T-cell (primary cell): ENCODE measurements around the gene ABHD17A. TPM values are rescaled to one million over a fixed set of nuclear protein-coding genes. Genes with fewer than 3 reads are reported as not detected.
A peak's percentile ranks its signal among the peaks of the same experiment; 100 is the strongest.

Source experiments
- ATAC-seq, 4 experiments: fragments of 200-7000 bp in 3 of 4; fragments of 150-1000 bp in 1 of 4; cut with Tn5 transposase; replicated peaks in 1 of 4; 1 replicate in 3 of 4; 2 replicates in 1 of 4; pipeline ENCODE4 v1.10.0; 2021; ENCODE audit warnings: moderate library complexity in 3 of 4, mild to moderate bottlenecking in 2 of 4, moderate number of reproducible peaks in 1 of 4
- CTCF ChIA-PET, 2 donors: fragments of 300-600 bp; sonication (Branson Sonifier 250); formaldehyde crosslinking; loops; one replicate each; lab custom pipeline; 2022; ENCODE audit warnings: antibody characterized with exemption in 2 of 2; lab: Charles Lee
- POLR2A ChIA-PET, 2 donors: fragments of 300-600 bp; sonication (Branson Sonifier 250); formaldehyde crosslinking; loops; one replicate each; lab custom pipeline; 2022; ENCODE audit warnings: antibody characterized with exemption in 2 of 2; lab: Charles Lee
- DNase-seq, 35 experiments: peaks; one replicate each; pipeline versions ENCODE4 v3.0.0 to v3.0.0-alpha.2; 2013 to 2023
- H3K27ac ChIP-seq: one replicate; pipeline ENCODE4 v1.5.1; 2013; ENCODE audit warnings: low read length
- H3K27me3 ChIP-seq, 2 experiments: replicated peaks in 1 of 2; 1 replicate in 1 of 2; 2 replicates in 1 of 2; pipeline versions ENCODE4 v1.6.1 to v1.7.0; 2013; ENCODE audit warnings: low read length in 1 of 2, mixed read lengths in 1 of 2; ENCODE audit not compliant: control insufficient read depth in 2 of 2, insufficient read depth in 2 of 2; ENCODE audit errors: extremely low read depth in 1 of 2
- H3K36me3 ChIP-seq, 2 donors: 1 replicate in 1 of 2; 2 replicates in 1 of 2; pipeline versions ENCODE4 v1.6.1 to v1.7.0; 2013; ENCODE audit warnings: low read length in 1 of 2; ENCODE audit not compliant: control insufficient read depth in 2 of 2, insufficient read depth in 1 of 2; ENCODE audit errors: extremely low read depth in 1 of 2
- H3K4me1 ChIP-seq, 2 experiments: 1 replicate in 1 of 2; 2 replicates in 1 of 2; pipeline versions ENCODE4 v1.6.1 to v1.7.0; 2013; ENCODE audit warnings: low read length in 2 of 2, mixed read lengths in 1 of 2; ENCODE audit not compliant: insufficient read depth in 2 of 2, control insufficient read depth in 1 of 2; ENCODE audit errors: extremely low read depth in 1 of 2
- H3K4me3 ChIP-seq, 2 donors: 1 replicate in 1 of 2; 2 replicates in 1 of 2; pipeline versions ENCODE4 v1.5.1 to v1.7.0; 2013; ENCODE audit warnings: mild to moderate bottlenecking in 2 of 2, low read length in 1 of 2, moderate library complexity in 1 of 2; ENCODE audit not compliant: control insufficient read depth in 1 of 2; ENCODE audit errors: extremely low read depth in 1 of 2
- H3K9me3 ChIP-seq: 2 replicates; pipeline ENCODE4 v1.7.0; 2013
- H3K27ac Mint-ChIP-seq, 2 donors: one replicate each; pipeline ENCODE4 v1.8.0; 2020 to 2021; ENCODE audit warnings: mild to moderate bottlenecking in 2 of 2, mixed read lengths in 2 of 2
- H3K27me3 Mint-ChIP-seq, 2 donors: one replicate each; pipeline ENCODE4 v1.8.0; 2021 to 2022; ENCODE audit warnings: mixed read lengths in 2 of 2
- H3K36me3 Mint-ChIP-seq: one replicate; pipeline ENCODE4 v1.8.0; 2021; ENCODE audit warnings: mixed read lengths
- H3K4me1 Mint-ChIP-seq, 3 donors: one replicate each; pipeline ENCODE4 v1.8.0; 2020 to 2022; ENCODE audit warnings: mixed read lengths in 3 of 3, mild to moderate bottlenecking in 1 of 3
- H3K4me3 Mint-ChIP-seq, 3 donors: one replicate each; pipeline ENCODE4 v1.8.0; 2020 to 2022; ENCODE audit warnings: mild to moderate bottlenecking in 3 of 3, mixed read lengths in 3 of 3, moderate library complexity in 3 of 3
- H3K9me3 Mint-ChIP-seq, 3 donors: one replicate each; pipeline ENCODE4 v1.8.0; 2020 to 2022; ENCODE audit warnings: mixed read lengths in 3 of 3
- WGBS: methylation state at CpG from one replicate; pipeline ENCODE4 v1.1.5; 2013; ENCODE audit warnings: missing lambda C conversion rate; ENCODE audit not compliant: insufficient coverage; 5-methylcytosine and 5-hydroxymethylcytosine counted together
- total RNA-seq, 35 experiments: library from RNA in 6 of 35; stranded (reverse) in 6 of 35; fragments of 120-200 nt in 1 of 35; gene quantifications; one replicate each; pipeline versions ENCODE4 v1.2.1 to v1.2.4 and lab custom pipeline; 2013 to 2026

The ABHD17A gene
- total RNA-seq, 5 donors from 2014 or later (not counting 1 experiment from before 2014, with no cell fraction given) = 136 to 185 (median 151) TPM

- H3K4me1 Mint-ChIP-seq = peaks cover 41 to 70% (median 65%) of the 10 kb centered on the region in 3 donors
- WGBS = under 1% methylated on average over 72 of the region's 72 CpGs
- Histone ChIP-seq H3K27me3 (no peaks in the 10 kb centered on the region), H3K27ac (peak overlapping the region; percentile 2), H3K4me1 (peaks cover 20 to 82% of the 10 kb centered on the region in 2 experiments), H3K9me3 (no peaks in the 10 kb centered on the region), H3K36me3 (peaks cover 0 to 17% of the 10 kb centered on the region in 2 donors), H3K4me3 (peak overlapping the region; percentile 81 to 93)
- peak overlapping the region; percentile 89 to 92 for H3K27ac Mint-ChIP-seq
- ChIA-PET POLR2A (no interaction called here), CTCF (no interaction called here)
- H3K27me3 Mint-ChIP-seq = no peaks in the 10 kb centered on the region
- no peaks in the 10 kb centered on the region for H3K9me3 Mint-ChIP-seq
- ATAC-seq (peak; percentile 17 to 27 (median 23)), DNase-seq (peak in 3 of 35 experiments; percentile 27 to 45 (median 36))
- no peaks in the 10 kb centered on the region for H3K36me3 Mint-ChIP-seq
- H3K4me3 Mint-ChIP-seq = peak overlapping the region; percentile 84 to 90 (median 84)
These were observed 37.5 kb downstream of the ABHD17A start for GRCh38 chr19:1847684-1848398.

GRCh38 chr19:1847348-1847683 lies 38.0 kb downstream of the ABHD17A start:
- H3K4me3 ChIP-seq = peak overlapping the region; percentile 81 to 93
- ATAC-seq (no peak), DNase-seq (no peak)
- POLR2A ChIA-PET = no interaction called here
- no peaks in the 10 kb centered on the region for H3K27me3 ChIP-seq
- H3K9me3 ChIP-seq = no peaks in the 10 kb centered on the region
- Mint-ChIP-seq H3K4me3 (peak overlapping the region; percentile 84 to 90 (median 84)), H3K27ac (peak overlapping the region; percentile 89 to 90), H3K36me3 (no peaks in the 10 kb centered on the region), H3K9me3 (no peaks in the 10 kb centered on the region), H3K27me3 (no peaks in the 10 kb centered on the region), H3K4me1 (peaks cover 44 to 70% (median 68%) of the 10 kb centered on the region in 3 donors)
- H3K4me1 ChIP-seq = peaks cover 16 to 82% of the 10 kb centered on the region in 2 experiments
- CTCF ChIA-PET = no interaction called here
- WGBS = 0% methylated on average over 3 of the region's 12 CpGs
- H3K36me3 ChIP-seq = peaks cover 0 to 17% of the 10 kb centered on the region in 2 donors
- H3K27ac ChIP-seq = peak overlapping the region; percentile 2

- CTCF ChIA-PET = no interaction called here
These were observed 38.6 kb downstream of the ABHD17A start for GRCh38 chr19:1846517-1847204.

GRCh38 chr19:1845642-1846041 lies 39.7 kb downstream of the ABHD17A start:
- Histone ChIP-seq H3K9me3 (no peaks in the 10 kb centered on the region), H3K36me3 (peaks cover 0 to 17% of the 10 kb centered on the region in 2 donors), H3K27ac (no peak overlapping the region), H3K27me3 (no peaks in the 10 kb centered on the region), H3K4me3 (no peak overlapping the region), H3K4me1 (peaks cover 13 to 80% of the 10 kb centered on the region in 2 experiments)
- peak overlapping the region; percentile 31 to 84 (median 84) for H3K4me3 Mint-ChIP-seq
- ChIA-PET POLR2A (no interaction called here), CTCF (no interaction called here)
- no peak for ATAC-seq
- no peaks in the 10 kb centered on the region for H3K27me3 Mint-ChIP-seq
- H3K36me3 Mint-ChIP-seq = no peaks in the 10 kb centered on the region
- WGBS = 94% methylated on average over 11 of the region's 11 CpGs
- no peak for DNase-seq
- peaks cover 53 to 73% (median 71%) of the 10 kb centered on the region in 3 donors for H3K4me1 Mint-ChIP-seq
- no peaks in the 10 kb centered on the region for H3K9me3 Mint-ChIP-seq
- H3K27ac Mint-ChIP-seq = no peak overlapping the region

More at GRCh38 chr19:1846517-1847204, 38.6 kb downstream of the ABHD17A start:
- POLR2A ChIA-PET = interaction anchor here in 1 of 2 donors (0.6 kb wide), 1 partner anchor 86 kb away, joined by 4 read pairs; no protein-coding TSS in a partner anchor
- DNase-seq = no peak
- Mint-ChIP-seq H3K27me3 (no peaks in the 10 kb centered on the region), H3K9me3 (no peaks in the 10 kb centered on the region), H3K27ac (peak overlapping the region; percentile 89 to 90), H3K4me1 (peaks cover 50 to 73% (median 72%) of the 10 kb centered on the region in 3 donors), H3K36me3 (no peaks in the 10 kb centered on the region), H3K4me3 (peak overlapping the region; percentile 84 to 90 (median 84))
- Histone ChIP-seq H3K4me3 (peak overlapping the region in 1 of 2 donors; percentile 81), H3K36me3 (peaks cover 0 to 17% of the 10 kb centered on the region in 2 donors), H3K27me3 (no peaks in the 10 kb centered on the region), H3K27ac (no peak overlapping the region), H3K4me1 (peaks cover 13 to 81% of the 10 kb centered on the region in 2 experiments), H3K9me3 (no peaks in the 10 kb centered on the region)
- 87% methylated on average over 29 of the region's 29 CpGs for WGBS
- no peak for ATAC-seq

- no peaks in the 10 kb centered on the region for H3K9me3 ChIP-seq
- peaks cover 0 to 19% of the 10 kb centered on the region in 2 donors for H3K36me3 ChIP-seq
- no peak overlapping the region for H3K27ac ChIP-seq
- DNase-seq (no peak), ATAC-seq (no peak)
- no peaks in the 10 kb centered on the region for H3K9me3 Mint-ChIP-seq
- no peaks in the 10 kb centered on the region for H3K36me3 Mint-ChIP-seq
- H3K27me3 ChIP-seq = no peaks in the 10 kb centered on the region
- H3K4me3 ChIP-seq = no peak overlapping the region
- H3K4me1 Mint-ChIP-seq = peaks cover 50 to 75% (median 72%) of the 10 kb centered on the region in 3 donors
- no peak overlapping the region for H3K27ac Mint-ChIP-seq
- ChIA-PET POLR2A (no interaction called here), CTCF (interaction anchor here in 1 of 2 donors (0.5 kb wide), 1 partner anchor 9 kb away, joined by 9 read pairs; no protein-coding TSS in a partner anchor)
- no peaks in the 10 kb centered on the region for H3K27me3 Mint-ChIP-seq
- peaks cover 13 to 80% of the 10 kb centered on the region in 2 experiments for H3K4me1 ChIP-seq
- 97% methylated on average over 15 of the region's 16 CpGs for WGBS
- peak overlapping the region in 2 of 3 donors; percentile 13 for H3K4me3 Mint-ChIP-seq
These were observed 40.2 kb downstream of the ABHD17A start for GRCh38 chr19:1845125-1845515.

GRCh38 chr19:1844513-1845124 lies 40.7 kb downstream of the ABHD17A start:
- ChIA-PET POLR2A (no interaction called here), CTCF (interaction anchor here in 1 of 2 donors (0.5 kb wide), 1 partner anchor 8 kb away, joined by 9 read pairs; no protein-coding TSS in a partner anchor)
- Mint-ChIP-seq H3K4me3 (peak overlapping the region in 2 of 3 donors; percentile 13), H3K4me1 (peaks cover 51 to 76% (median 73%) of the 10 kb centered on the region in 3 donors), H3K27me3 (no peaks in the 10 kb centered on the region), H3K27ac (no peak overlapping the region), H3K9me3 (no peaks in the 10 kb centered on the region), H3K36me3 (no peaks in the 10 kb centered on the region)
- Histone ChIP-seq H3K9me3 (no peaks in the 10 kb centered on the region), H3K4me3 (no peak overlapping the region), H3K27me3 (no peaks in the 10 kb centered on the region), H3K27ac (no peak overlapping the region), H3K36me3 (peaks cover under 1 to 21% of the 10 kb centered on the region in 2 donors), H3K4me1 (peaks cover 13 to 81% of the 10 kb centered on the region in 2 experiments)
- ATAC-seq (no peak), DNase-seq (no peak)
- 91% methylated on average over 17 of the region's 19 CpGs for WGBS
